ENCODE results near the gene PHACTR3. TPM values are rescaled to one million over a fixed set of nuclear protein-coding genes. Genes with fewer than 3 reads are reported as not detected.
A peak's percentile ranks its signal among the peaks of the same experiment; 100 is the strongest.

PHACTR3 gene
- total RNA-seq, 1 donor from 2014 or later, result 2.1 TPM

GRCh38 chr20:59677586-59677985, 73.2 kb downstream of the PHACTR3 start:
- no peak for TF ChIP-seq CTCF (conservative IDR thresholded peaks at IDR 0.05)
- DNase-seq (ENCODE audit: extremely low spot score, unreplicated experiment), result no peak
- H3K36me3 Mint-ChIP-seq, result no peaks in the 10 kb centered on the region
- no peak overlapping the region for H3K27ac Mint-ChIP-seq
- no peaks in the 10 kb centered on the region for H3K9me3 Mint-ChIP-seq
- H3K27me3 Mint-ChIP-seq, result peaks cover 66% of the 10 kb centered on the region
- H3K4me1 Mint-ChIP-seq (ENCODE audit: unreplicated experiment), result no peaks in the 10 kb centered on the region
- H3K4me3 Mint-ChIP-seq, result no peak overlapping the region

GRCh38 chr20:59678288-59678687, 73.9 kb downstream of the PHACTR3 start:
- H3K27ac Mint-ChIP-seq, result no peak overlapping the region
- H3K4me3 Mint-ChIP-seq, result no peak overlapping the region
- peaks cover 68% of the 10 kb centered on the region for H3K27me3 Mint-ChIP-seq
- no peaks in the 10 kb centered on the region for H3K9me3 Mint-ChIP-seq
- H3K4me1 Mint-ChIP-seq (ENCODE audit: unreplicated experiment), result no peaks in the 10 kb centered on the region
- H3K36me3 Mint-ChIP-seq, result no peaks in the 10 kb centered on the region
- TF ChIP-seq CTCF (conservative IDR thresholded peaks at IDR 0.05), result no peak
- DNase-seq (ENCODE audit: extremely low spot score, unreplicated experiment), result no peak

GRCh38 chr20:59678951-59679350, 74.6 kb downstream of the PHACTR3 start:
- no peak for TF ChIP-seq CTCF (conservative IDR thresholded peaks at IDR 0.05)
- DNase-seq (ENCODE audit: extremely low spot score, unreplicated experiment), result no peak
- H3K27ac Mint-ChIP-seq, result no peak overlapping the region
- peaks cover 70% of the 10 kb centered on the region for H3K27me3 Mint-ChIP-seq
- H3K4me3 Mint-ChIP-seq, result no peak overlapping the region
- no peaks in the 10 kb centered on the region for H3K9me3 Mint-ChIP-seq
- H3K36me3 Mint-ChIP-seq, result no peaks in the 10 kb centered on the region
- no peaks in the 10 kb centered on the region for H3K4me1 Mint-ChIP-seq (ENCODE audit: unreplicated experiment)

GRCh38 chr20:59680148-59680650, 75.9 kb downstream of the PHACTR3 start:
- Mint-ChIP-seq H3K27me3 (peaks cover 69% of the 10 kb centered on the region), H3K36me3 (no peaks in the 10 kb centered on the region), H3K4me1 (ENCODE audit: unreplicated experiment) (no peaks in the 10 kb centered on the region), H3K4me3 (no peak overlapping the region), H3K9me3 (no peaks in the 10 kb centered on the region), H3K27ac (no peak overlapping the region)
- TF ChIP-seq CTCF (conservative IDR thresholded peaks at IDR 0.05), result no peak
- peak; percentile 31 for DNase-seq (ENCODE audit: extremely low spot score, unreplicated experiment)

- TF ChIP-seq CTCF (conservative IDR thresholded peaks at IDR 0.05), result no peak
- no peak for DNase-seq (ENCODE audit: extremely low spot score, unreplicated experiment)
- Mint-ChIP-seq H3K27ac (no peak overlapping the region), H3K9me3 (no peaks in the 10 kb centered on the region), H3K4me1 (ENCODE audit: unreplicated experiment) (no peaks in the 10 kb centered on the region), H3K27me3 (peaks cover 68% of the 10 kb centered on the region), H3K36me3 (no peaks in the 10 kb centered on the region), H3K4me3 (no peak overlapping the region)
Observed at GRCh38 chr20:59680852-59681251, 76.5 kb downstream of the PHACTR3 start.

- H3K27ac Mint-ChIP-seq, result no peak overlapping the region
- no peak for TF ChIP-seq CTCF (conservative IDR thresholded peaks at IDR 0.05)
- H3K36me3 Mint-ChIP-seq, result no peaks in the 10 kb centered on the region
- H3K27me3 Mint-ChIP-seq, result peaks cover 52% of the 10 kb centered on the region
- no peaks in the 10 kb centered on the region for H3K9me3 Mint-ChIP-seq
- DNase-seq (ENCODE audit: extremely low spot score, unreplicated experiment), result no peak
- H3K4me1 Mint-ChIP-seq (ENCODE audit: unreplicated experiment), result no peaks in the 10 kb centered on the region
- no peak overlapping the region for H3K4me3 Mint-ChIP-seq
Observed at GRCh38 chr20:59682603-59683002, 78.3 kb downstream of the PHACTR3 start.
